Esophagus squamous epithelium (tissue), 4 donors: ENCODE results near the gene ACOT9.

ENCODE experiments used
- CTCF ChIP-seq, 6 experiments: fragments of 450-650 bp in 4 of 6; fragments of 200-600 bp in 2 of 6; sonication (generic) in 2 of 6; IDR thresholded peaks; one replicate each; pipeline ENCODE4 v1.5.1; 2016 to 2019; ENCODE audit warnings: antibody characterized with exemption in 6 of 6, mild to moderate bottlenecking in 4 of 6, moderate library complexity in 4 of 6
- POLR2A ChIP-seq, 4 donors: fragments of 450-650 bp; IDR thresholded peaks; one replicate each; pipeline ENCODE4 v1.6.1; 2017; ENCODE audit warnings: antibody characterized with exemption in 4 of 4, mild to moderate bottlenecking in 4 of 4, moderate library complexity in 3 of 4

- no peak for TF ChIP-seq CTCF (IDR thresholded peaks at IDR 0.05)
- TF ChIP-seq POLR2A (IDR thresholded peaks at IDR 0.05), result no peak
Observed at GRCh38 chrX:23765449-23765848, 22.4 kb upstream of the ACOT9 start.
